Activated CD4-positive, alpha-beta T cell treated with anti-CD3 and anti-CD28 coated beads, Interleukin-2, amount 50 U/mL, for 16 hours (primary cell): ENCODE measurements around the gene TRIM27.
A peak's percentile ranks its signal among the peaks of the same experiment; 100 is the strongest.
"Not testable (repeated sequence)": the region's sequence is repeated elsewhere in the genome, so short reads cannot be mapped to it uniquely, and the experiment has no call there.

Experiments used
- DNase-seq: peaks from one replicate; pipeline ENCODE4 v3.0.0-alpha.2; 2020

Gene TRIM27

DNA sequence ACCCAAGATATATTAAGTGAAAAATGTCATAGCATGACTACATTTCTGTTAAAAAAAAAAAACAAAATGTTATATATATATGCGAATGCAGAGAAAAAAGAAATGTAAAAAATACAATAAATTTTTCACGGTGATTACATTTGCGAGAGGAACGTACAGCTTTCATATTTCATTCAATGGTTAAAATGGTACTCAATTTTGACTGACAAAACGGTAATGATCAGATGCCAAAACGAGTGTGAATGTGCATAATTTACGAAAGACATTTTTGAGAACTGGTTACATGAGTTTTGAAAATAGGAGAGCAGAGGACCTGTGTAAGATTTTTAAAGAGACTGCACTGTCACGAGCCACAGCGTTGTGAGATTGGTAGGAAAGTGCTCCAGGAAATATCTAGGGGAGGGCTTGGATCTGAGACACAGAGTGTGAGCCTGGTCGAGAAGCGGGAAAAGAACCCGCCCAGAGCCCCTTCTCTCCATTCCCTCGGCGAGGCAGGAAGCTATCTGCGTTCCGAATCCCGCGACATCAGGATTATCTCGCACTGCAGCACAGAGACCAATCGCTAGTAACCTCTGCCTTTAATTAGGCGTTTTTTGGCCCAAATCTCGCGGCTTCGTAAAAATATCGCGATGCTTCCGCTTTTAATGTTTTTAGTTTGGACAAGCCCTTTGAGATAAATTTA, 28.5 kb downstream of the TRIM27 start:
- DNase-seq: peak; percentile 95

DNA sequence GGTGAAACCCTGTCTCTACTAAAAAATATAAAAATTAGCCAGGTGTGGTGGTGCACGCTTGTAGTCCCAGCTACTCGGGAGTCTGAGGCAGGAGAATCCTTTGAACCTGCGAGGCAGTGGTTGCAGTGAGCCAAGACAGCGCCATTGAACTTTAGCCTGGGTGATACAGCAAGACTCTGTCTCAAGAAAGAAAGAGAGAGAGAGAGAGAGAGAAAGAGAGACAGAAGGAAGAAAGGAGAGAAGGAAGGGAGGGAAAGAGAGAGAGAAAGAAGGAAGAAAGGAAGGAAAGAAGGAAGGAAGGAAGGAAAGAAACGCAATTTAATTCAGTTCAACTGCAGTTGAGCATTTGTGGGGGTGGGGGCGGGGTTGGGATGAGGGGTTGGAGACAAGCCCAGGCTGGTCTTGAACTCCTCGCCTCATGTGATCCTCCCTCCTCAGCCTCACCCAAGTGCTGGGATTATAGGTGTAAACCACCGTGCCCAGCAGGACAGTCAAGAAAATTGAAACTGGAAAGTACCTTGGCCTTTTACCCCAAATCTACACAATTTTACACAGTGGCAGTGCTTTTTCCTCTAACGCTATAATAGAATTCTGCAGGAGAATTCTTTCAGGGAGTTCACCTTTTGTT, 30.5 kb downstream of the TRIM27 start:
- DNase-seq: no peak

DNA sequence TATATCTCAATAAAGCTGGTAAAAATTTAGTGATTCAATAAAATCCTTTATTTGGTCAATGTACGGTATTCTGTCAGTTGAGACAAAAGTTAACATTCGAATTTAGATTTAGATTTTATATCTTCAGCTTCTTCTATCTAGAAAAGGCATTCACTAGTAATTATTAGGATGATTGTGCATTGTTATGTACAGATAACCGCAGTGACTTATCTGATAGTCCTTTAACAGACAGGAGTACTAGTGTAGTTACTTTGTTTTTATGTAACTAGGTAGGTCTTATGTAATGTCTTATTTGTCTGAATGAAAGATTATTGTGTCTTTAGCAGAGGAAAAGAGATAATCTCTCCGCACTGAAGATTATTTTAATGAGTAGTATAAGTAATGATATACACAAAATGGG, 31.3 kb downstream of the TRIM27 start:
- DNase-seq: no peak

DNA sequence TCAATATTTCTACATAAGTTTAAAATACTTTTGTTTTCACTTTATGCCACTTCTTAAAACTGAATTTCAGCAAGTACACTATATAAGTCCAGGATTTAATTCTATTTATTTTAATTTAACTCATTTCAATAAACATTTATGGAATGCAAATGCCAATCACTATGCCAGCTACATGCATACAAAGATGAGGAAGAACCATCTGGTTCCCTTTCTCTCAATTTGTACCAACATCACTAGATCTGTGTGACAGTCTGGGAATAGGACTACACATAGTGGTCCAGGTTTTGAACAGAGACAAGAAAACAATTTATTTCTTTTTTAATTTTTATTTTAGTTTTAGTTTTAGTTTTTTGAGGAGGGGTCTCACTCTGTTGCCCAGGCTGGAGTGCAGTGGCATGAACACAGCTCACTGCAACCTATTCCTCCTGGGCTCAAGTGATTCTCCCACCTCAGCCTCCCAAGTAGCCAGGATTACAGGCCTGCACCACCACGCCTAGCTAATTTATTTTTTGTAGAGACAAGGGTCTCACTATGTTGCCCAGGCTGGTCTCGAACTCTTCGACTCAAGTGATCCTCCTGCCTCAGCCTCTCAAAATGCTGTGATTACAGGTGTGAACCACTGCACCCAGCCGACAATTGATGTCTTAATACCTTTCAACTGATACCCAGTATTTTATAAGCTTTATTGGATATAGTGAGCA, 35.8 kb downstream of the TRIM27 start:
- no peak for DNase-seq

DNA sequence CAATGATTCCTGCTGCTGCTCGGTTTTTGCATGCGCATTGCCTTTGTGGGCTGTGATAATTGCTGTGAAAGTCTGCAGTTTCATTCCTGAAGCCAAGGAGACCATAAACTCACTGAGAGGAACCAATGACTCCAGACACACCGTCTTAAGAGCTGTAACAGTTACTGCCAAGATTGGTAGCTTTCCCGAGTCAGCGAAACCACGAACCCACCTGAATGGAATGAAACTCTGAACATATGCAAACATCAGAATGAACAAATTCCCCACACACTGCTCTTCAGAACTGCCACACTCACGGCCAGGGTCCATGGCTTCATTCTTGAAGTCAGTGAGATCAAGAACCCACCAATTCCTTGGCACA, 37.7 kb downstream of the TRIM27 start:
- DNase-seq: no peak

DNA sequence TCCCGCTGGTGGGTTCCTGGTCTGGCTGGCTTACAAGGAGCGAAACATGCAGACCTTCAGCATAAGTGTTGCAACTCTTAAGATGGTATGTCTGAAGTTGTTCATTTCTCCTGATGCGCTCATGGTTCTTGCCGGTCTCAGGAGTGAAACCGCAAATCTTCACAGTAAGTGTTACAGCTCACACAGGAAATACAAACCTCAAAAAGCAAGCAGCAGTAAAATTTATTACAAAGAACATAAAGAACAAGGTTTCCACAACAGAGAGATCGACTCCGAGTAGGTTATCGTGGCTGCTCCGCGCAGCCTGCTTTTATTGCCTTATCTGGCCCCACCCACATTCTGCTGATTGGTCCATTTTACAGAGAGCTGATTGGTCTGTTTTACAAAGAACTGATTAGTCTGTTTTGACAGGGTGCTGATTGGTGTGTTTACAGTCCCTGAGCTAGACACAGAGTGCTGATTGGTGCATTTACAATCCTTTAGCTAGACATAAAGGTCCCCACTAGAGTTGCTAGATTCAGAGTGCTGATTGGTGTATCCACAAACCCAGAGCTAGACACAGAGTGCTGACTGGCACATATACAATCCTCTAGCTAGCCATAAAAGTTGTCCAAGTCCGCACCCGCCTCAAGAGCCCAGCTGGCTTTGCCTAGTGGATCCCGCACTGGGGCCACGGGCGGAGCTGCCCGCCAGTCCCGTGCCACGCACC, 39.2 kb downstream of the TRIM27 start:
- DNase-seq: peak; percentile 89

DNA sequence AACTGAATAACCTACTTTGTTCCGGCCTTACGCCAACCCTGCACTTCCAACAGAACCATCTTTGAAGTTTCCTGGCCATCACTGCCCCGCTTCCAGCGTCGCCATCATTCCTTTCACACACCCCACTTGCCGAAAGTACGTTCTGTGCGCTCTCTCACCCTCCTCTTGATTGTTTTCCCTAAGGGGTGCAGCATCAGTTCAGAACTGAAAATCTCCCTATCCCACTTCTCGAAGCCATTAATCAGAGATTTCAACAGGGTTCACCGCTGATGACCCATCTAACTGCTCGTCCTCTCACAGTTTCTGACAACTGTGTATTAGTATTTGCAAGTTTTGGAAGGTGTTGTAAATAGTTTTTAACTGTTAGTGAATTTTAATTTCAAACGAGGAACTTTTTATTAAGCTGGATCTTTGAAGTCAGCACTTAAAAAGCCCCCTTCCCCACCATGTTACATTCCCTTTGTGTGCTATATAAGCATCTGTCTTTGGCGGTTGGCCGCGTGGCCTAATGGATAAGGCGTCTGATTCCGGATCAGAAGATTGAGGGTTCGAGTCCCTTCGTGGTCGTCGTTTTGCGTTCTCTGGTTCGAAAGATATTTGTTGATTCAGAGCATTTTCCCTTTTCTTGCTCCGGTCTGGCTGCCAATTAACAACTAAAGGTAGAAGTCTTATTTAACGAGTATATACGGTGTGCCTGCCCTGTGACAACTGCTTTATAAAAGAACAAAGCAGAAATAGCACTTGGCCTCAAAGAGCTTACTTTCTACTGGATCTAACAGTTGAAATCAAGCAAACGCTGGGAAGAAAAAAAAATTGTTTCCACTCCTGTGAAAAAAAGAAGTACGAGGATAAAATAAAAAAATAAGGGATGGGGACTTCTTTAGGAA, 42.6 kb downstream of the TRIM27 start:
- peak; percentile 76 for DNase-seq

DNA sequence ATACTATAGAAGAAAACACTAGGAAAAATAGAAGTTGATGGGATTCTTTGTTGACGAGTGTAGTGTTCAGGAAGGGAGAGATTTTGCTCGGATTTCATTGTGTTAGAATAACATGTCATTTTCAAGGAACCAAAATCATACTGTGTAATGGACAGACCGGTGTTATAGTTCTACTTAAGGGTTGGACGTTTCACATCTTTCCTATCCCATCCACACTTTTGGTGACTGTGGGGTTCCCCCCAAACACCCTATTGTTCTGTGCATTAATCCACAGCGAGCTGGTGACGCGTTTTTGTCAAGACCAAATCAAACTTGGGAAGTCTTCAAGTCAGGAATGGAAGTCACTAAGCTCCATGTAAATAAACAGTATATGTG, 43.3 kb downstream of the TRIM27 start:
- DNase-seq: no peak

DNA sequence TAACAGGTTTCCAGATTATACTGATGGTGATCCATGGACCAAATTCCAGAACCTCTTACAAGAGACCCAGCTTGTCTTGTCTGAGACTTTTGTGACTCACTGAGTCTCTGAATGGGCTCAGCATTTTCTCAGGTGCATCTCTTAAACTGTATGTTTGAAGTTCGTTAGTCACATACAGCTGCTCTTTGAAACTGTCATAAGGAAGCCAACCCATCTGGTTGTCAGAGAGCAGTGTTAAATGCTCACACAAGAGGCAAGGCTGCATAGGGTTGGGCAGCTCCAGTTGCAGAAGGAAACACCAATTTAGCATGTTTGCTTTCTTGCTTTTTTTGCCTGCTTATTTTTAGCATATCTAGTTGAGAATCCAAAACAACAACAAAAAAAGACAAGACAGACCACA, 47.1 kb downstream of the TRIM27 start:
- DNase-seq: no peak

DNA sequence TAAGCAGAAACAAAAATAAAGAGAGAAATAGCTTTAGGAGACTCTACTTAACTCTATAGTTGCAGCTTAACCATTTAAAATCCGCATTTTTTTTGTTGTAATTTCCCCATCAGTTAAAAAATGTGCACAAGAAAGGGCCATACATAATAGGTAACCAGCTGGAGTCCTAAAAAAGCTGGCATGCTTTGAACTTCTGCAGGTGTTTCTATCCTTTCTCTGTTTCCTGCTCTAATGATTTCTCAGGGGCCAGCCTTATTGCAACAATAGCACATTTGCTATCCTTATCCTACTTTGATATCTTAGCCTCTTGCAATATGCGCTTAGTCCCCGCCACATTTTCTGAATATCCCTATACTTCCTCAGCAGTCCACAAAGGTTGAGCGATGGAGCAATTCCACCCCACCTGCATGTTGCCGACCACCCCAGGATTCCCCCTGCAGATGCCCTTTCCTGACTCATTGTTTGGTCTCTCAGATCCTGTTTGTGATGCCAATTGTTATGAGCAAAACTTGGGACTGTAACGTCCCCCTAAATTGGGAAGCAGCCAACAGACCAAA, 48.5 kb downstream of the TRIM27 start:
- DNase-seq: no peak

DNA sequence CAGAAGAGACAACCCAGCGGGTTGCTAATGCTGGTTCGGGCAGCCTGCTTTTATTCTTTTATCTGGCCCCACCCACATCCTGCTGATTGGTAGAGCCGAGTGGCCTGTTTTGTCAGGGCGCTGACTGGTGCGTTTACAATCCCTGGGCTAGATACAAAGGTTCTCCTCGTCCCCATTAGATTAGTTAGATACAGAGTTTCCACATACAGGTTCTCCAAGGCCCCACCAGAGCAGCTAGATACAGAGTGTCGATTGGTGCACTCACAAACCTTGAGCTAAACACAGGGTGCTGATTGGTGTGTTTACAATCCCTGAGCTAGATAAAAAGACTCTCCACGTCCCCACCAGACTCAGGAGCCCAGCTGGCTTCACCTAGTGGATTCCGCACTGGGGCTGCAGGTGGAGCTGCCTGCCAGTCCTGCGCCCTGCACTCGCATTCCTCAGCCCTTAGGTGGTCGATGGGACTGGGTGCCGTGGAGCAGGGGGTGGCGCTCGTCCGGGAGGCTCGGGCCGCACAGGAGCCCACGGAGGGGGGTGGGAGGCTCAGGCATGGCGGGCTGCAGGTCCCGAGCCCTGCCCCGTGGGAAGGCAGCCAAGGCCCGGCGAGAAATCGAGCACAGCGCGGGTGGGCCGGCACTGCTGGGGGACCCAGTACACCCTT, 51.5 kb downstream of the TRIM27 start:
- not testable (repeated sequence) for DNase-seq

DNA sequence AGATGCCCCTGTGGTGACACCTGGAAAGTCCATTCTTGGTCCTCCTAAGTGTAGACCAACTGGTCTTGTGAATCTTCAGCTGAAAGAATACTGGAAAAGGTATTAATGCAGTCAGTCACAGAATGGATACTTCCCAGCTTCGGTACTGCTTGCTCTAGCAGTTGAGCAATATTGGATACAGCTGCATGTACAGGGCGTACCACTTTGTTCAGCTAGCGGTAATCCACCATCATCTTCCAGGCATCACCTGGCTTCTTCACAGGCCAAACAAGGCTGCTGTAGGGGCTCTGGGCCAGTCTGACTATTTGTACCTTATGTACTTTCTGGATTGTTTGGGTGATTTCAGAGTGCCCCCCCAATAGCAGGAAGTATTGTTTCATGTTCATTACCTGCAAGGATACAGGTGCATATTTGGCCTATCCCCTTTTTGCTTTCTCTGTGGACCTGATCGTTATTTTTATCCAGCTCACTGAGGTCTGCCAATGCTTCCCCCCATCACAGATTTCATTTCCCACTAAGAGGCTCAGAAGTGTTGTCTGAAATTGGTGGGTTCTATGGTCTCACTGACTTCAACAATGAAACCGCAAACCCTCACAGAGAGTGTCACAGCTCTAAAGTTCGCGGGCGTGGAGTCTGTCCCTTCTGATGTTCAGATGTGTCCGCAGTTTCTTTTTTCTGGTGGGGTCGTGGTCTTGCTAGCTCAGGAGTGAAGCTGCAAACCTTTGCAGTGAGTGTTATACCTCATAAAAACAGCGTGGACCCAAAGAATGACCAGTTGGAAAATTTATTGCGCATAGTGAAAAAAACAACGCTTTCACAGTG, 52.2 kb downstream of the TRIM27 start:
- DNase-seq: no peak

DNA sequence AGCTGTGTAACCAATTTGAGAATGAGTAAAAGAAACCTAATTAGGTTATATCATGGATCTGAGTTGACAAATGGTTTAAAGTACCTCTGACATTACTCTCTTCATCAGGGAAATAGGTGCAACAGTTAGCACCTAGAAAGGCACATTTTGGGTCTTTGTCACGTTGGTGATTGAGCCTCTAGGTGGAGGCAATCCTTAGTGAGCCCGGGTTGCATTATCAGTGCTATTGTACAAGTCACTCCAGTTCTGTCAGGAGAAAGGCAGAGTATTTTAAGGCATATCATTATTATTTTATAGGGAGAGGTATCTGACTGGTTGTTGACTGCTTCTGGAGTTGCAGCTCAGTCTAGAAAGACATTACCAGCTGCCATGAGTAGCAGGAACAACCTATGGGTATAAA, 54.9 kb downstream of the TRIM27 start:
- no peak for DNase-seq

DNA sequence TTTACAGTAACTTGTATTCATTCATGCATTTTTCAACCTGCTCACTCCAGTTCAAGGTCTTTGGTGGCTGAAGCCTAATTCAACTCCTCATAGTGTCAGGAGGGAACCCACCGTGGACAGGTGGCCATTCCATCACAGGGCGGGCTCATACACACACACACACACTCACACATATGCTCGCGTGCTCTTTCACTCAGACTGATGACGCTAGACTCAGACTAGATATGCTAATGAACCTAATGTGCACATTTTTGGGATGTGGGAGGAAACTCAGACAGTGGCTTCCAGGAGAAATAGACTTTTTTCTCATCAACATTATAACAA, 56.7 kb downstream of the TRIM27 start:
- peak; percentile 30 for DNase-seq

DNA sequence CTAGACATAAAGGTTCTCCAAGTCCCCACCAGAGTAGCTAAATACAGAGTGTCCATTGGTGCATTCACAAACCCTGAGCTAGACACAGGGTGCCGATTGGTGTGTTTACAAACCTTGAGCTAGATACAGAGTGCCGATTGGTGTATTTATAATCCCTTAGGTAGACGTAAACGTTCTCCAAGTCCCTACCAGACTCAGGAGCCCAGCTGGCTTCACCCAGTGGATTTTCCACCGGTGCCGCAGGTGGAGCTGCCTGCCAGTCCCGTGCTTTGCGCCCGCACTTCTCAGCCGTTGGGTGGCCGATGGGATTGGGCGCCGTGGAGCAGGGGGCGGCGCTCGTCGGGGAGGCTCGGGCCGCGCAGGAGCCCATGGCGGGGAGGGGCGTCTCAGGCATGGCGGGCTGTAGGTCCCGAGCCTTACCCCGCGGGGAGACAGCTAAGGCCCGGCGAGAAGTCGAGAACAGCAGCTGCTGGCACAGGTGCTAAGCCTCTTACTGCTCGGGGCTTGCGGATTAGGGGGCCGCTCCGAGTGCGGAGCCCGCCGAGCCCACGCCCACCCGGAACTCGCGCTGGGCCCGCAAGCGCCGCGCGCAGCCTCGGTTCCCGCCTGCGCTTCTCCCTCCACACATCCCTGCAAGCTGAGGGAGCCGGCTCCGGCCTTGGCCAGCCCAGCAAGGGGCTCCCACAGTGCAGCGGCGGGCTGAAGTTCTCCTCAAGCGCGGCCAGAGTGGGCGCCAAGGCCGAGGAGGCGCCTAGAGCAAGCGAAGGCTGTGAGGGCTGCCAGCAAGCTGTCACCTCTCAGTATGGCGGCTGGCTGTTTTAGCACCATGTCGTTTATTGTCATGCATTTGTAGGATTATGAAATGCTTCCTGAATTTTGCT, 57.3 kb downstream of the TRIM27 start:
- peak; percentile 78 for DNase-seq

DNA sequence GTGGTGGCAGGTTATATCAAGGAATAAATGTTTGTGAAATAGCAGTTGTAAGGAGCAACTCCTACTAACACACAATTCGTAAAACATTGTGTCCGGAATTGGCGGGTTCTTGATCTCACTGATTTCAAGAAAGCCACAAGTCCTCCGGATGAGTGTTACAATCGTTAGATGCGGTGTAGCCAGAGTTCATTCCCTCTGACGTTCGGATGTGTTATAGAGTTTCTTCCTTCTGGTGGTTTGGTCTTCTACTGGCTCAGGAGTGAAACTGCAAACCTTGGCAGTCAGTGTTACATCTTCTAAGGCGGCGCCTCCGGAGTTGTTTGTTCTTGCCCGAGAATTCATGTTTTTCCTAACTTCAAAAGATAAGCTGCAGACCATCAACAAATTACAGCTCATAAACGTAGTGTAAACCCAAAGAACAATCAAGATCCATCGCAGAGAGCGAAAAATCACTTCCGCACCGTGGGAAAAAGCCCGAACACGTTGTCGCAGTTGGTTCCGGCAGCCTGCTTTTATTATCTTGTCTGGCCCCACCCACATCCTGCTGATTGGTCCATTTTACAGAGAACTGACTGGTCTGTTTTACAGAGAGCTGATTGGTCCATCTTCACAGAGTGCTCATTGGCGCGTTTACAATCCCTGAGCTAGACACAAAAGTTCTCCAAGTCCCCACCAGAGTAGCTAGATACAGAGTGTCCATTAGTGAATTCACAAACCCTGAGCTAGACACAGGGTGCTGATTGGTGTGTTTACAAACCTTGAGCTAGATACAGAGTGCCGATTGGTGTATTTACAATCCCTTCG, 58.2 kb downstream of the TRIM27 start:
- peak; percentile 77 for DNase-seq

DNA sequence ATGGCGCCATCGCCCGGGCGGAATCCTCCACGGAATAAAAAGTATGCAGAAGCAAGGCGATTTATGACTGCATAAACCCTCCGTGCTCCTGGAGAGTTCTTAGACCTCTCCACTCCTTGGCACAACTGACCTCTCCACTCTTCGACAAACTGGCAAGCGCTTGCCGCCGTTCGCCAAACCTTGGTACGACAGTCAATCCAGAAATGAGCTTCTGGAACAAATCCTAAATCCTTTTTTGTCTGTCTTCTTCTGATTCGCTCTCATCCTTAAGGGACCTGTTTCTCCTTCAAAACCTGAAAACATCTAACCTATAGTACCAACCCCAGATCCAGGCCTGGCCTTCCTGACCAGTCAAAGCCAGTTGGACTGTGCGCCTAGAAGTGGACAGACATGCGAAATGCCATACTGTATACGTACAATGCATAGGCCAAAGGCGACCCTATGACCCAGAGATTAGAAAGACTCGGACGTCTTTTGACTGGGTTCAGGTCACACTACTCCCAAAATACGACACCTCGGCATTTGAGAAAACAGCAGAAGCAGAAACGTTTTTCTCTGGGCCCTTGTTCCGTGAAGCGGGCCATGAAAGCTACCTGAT, 59.4 kb downstream of the TRIM27 start:
- no peak for DNase-seq

DNA sequence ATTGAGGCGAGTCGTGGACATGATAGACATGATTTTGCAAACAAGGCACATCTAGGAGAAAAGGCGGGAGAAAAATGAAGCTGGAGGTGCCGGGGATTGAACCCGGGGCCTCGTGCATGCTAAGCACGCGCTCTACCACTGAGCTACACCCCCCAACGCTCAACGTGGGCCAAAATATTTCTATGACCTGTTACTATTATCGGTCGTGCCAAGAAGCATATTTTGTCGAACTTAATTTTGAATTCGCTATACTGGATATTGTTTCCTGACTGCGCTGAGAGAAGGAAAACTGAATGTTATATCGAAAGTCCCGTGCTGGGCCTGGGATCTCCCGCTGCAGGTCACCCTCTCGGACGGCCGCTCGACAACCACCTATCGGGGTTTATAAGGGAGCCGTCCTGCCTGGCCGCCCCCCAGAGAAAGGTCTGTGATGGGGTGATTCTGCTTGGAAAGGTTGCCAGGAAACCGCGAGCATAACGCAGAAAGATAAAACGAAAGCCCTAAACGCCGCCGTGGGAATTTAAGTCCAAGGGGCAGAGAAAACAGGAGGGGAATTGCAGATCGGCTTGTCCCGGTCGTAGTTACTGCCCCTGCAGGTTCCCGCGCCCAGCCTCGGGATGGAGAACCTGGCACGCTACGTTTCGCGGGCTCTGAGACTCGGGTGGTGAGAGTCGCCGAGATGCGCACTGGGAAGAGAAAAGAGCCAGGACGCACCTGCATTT, 60.0 kb downstream of the TRIM27 start:
- DNase-seq: peak; percentile 91
